SK-N-SH (cell line): ENCODE data around the gene ZNF385C.

Experiments
- CHD2 ChIP-seq: fragments of 150-350 bp; IDR thresholded peaks from 2 replicates; pipeline ENCODE4 v1.6.1; 2018; ENCODE audit warnings: low read length; ENCODE audit not compliant: partially characterized antibody
- CTCF ChIP-seq: fragments of 200-600 bp; sonication (generic); IDR thresholded peaks from 2 replicates; pipeline ENCODE4 v1.6.1; 2017; ENCODE audit warnings: antibody characterized with exemption, mild to moderate bottlenecking, moderate library complexity
- EZH2phosphoT487 ChIP-seq: fragments of 200-600 bp; sonication (generic); IDR thresholded peaks from 2 replicates; pipeline ENCODE4 v1.6.1; 2017; ENCODE audit warnings: low read depth, mixed run types, mild to moderate bottlenecking, antibody characterized with exemption, moderate library complexity, borderline replicate concordance
- POLR2AphosphoS5 ChIP-seq: IDR thresholded peaks from 2 replicates; pipeline ENCODE4 v1.6.1; 2012; ENCODE audit warnings: low read depth, low read length
- RAD21 ChIP-seq: IDR thresholded peaks from 2 replicates; pipeline ENCODE4 v1.6.1; 2012; ENCODE audit warnings: mild to moderate bottlenecking, low read length
- RXRA ChIP-seq: IDR thresholded peaks from 2 replicates; pipeline ENCODE4 v1.4.0; 2012; ENCODE audit warnings: low read depth, mild to moderate bottlenecking, borderline replicate concordance
- SIN3A ChIP-seq: IDR thresholded peaks from 2 replicates; pipeline ENCODE4 v1.6.1; 2012; ENCODE audit warnings: low read depth, mild to moderate bottlenecking, low read length, moderate library complexity, borderline replicate concordance
- TCF12 ChIP-seq: IDR thresholded peaks from 2 replicates; pipeline ENCODE4 v1.4.0; 2012
- USF1 ChIP-seq: IDR thresholded peaks from 2 replicates; pipeline ENCODE4 v1.4.0; 2012; ENCODE audit warnings: low read depth, borderline replicate concordance

GRCh38 chr17:42111871-42112551, 13.7 kb upstream of the ZNF385C start:
- TF ChIP-seq USF1 (no peak), CTCF (no peak), CHD2 (no peak), EZH2phosphoT487 (no peak), SIN3A (no peak), TCF12 (no peak), POLR2AphosphoS5 (no peak), RAD21 (no peak), RXRA (no peak)
